Measurements from ENCODE around the gene CAPN5.

CAPN5 gene

GRCh38 chr11:77135069-77135468, 68.3 kb downstream of the CAPN5 start:
- DNase-seq (ENCODE audit: low read depth in 2 of 2) = no peak

GRCh38 chr11:77136074-77136473, 69.3 kb downstream of the CAPN5 start:
- DNase-seq (ENCODE audit: low read depth in 2 of 2) = no peak

- no peak for DNase-seq (ENCODE audit: low read depth in 2 of 2)
These were observed 70.1 kb downstream of the CAPN5 start for GRCh38 chr11:77136784-77137420.

- no peak for DNase-seq (ENCODE audit: low read depth in 2 of 2)
These were observed 70.7 kb downstream of the CAPN5 start for GRCh38 chr11:77137421-77137820.

- DNase-seq (ENCODE audit: low read depth in 2 of 2) = no peak
These were observed 71.4 kb downstream of the CAPN5 start for GRCh38 chr11:77138106-77138649.

GRCh38 chr11:77139201-77139600, 72.4 kb downstream of the CAPN5 start:
- no peak for DNase-seq (ENCODE audit: low read depth in 2 of 2)

GRCh38 chr11:77140231-77140851, 73.6 kb downstream of the CAPN5 start:
- no peak for DNase-seq (ENCODE audit: low read depth in 2 of 2)

- peak in 1 of 2 donors; percentile 17 for DNase-seq (ENCODE audit: low read depth in 2 of 2)
These were observed 74.3 kb downstream of the CAPN5 start for GRCh38 chr11:77141034-77141433.

GRCh38 chr11:77141475-77141874, 74.7 kb downstream of the CAPN5 start:
- DNase-seq (ENCODE audit: low read depth in 2 of 2) = no peak

GRCh38 chr11:77142091-77142975, 75.6 kb downstream of the CAPN5 start:
- no peak for DNase-seq (ENCODE audit: low read depth in 2 of 2)

- no peak for DNase-seq (ENCODE audit: low read depth in 2 of 2)
These were observed 76.7 kb downstream of the CAPN5 start for GRCh38 chr11:77143405-77144020.

- no peak for DNase-seq (ENCODE audit: low read depth in 2 of 2)
These were observed 77.6 kb downstream of the CAPN5 start for GRCh38 chr11:77144196-77144856.

GRCh38 chr11:77144857-77145428, 78.2 kb downstream of the CAPN5 start:
- no peak for DNase-seq (ENCODE audit: low read depth in 2 of 2)

- no peak for DNase-seq (ENCODE audit: low read depth in 2 of 2)
These were observed 79.7 kb downstream of the CAPN5 start for GRCh38 chr11:77146261-77147035.

- DNase-seq (ENCODE audit: low read depth in 2 of 2) = no peak
These were observed 80.2 kb downstream of the CAPN5 start for GRCh38 chr11:77147036-77147315.

GRCh38 chr11:77147668-77148321, 81.0 kb downstream of the CAPN5 start:
- DNase-seq (ENCODE audit: low read depth in 2 of 2) = peak in 1 of 2 donors; percentile 33

GRCh38 chr11:77148963-77149715, 82.4 kb downstream of the CAPN5 start:
- DNase-seq (ENCODE audit: low read depth in 2 of 2) = no peak

- no peak for DNase-seq (ENCODE audit: low read depth in 2 of 2)
These were observed 83.1 kb downstream of the CAPN5 start for GRCh38 chr11:77149716-77150392.

- no peak for DNase-seq (ENCODE audit: low read depth in 2 of 2)
These were observed 84.1 kb downstream of the CAPN5 start for GRCh38 chr11:77150836-77151235.

Measured in stimulated activated CD8-positive, alpha-beta memory T cell treated with anti-CD3 and anti-CD28 coated beads, Interleukin-2, amount 100 ng/mL, for 48 hours (primary cell).